NCI-H2227 (cell line): ENCODE measurements around the gene C2orf68.
A peak's percentile ranks its signal among the peaks of the same experiment; 100 is the strongest.
"Not testable (repeated sequence)": the region's sequence is repeated elsewhere in the genome, so short reads cannot be mapped to it uniquely, and the experiment has no call there.

Experiments used
- DNase-seq: peaks from one replicate; lab custom pipeline; 2025; ENCODE audit not compliant: unreplicated experiment; lab: John Stamatoyannopoulos, UW

C2orf68 gene, protein sequence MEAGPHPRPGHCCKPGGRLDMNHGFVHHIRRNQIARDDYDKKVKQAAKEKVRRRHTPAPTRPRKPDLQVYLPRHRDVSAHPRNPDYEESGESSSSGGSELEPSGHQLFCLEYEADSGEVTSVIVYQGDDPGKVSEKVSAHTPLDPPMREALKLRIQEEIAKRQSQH

DNA sequence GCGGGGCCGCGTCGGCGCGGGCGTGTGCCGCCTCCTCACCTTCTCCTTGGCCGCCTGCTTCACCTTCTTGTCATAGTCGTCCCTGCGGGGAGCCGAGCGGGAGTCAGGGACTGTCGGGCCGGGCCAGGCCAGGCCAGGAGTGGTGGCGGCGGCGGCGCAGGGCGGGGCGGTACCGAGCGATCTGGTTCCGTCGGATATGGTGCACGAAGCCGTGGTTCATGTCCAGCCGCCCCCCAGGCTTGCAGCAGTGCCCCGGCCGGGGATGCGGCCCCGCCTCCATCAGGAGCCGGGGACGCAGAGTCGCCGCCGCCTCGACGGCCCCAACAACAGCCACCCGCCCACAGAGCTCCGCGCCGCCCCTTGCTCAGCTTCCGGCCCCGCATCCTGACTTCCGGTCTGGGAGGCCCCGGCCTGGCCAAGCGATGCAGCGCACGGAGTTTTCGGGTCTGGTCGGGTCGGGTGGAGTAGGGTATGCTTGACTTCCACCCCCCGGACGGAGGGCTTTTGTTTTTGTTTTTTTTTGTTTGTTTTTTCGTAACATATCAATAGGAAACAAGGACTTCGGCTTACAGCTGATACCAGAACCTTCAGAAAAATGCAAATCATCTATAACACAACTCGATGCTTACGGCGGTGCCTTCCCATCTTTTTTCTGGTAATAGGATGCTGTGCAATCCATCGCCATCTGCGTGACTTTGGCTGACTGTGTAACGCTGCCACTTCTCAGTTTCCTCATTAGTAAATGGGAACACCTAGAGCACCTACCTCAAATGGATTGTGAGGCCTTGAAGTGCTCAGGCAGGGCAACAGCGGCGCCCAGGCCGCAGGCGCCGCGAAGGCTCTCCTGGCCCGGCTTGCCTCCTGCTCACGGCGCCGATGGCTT lies at the start of gene C2orf68:
Gene C2orf68 (minus strand): TSS at position 362 of the 883 bp plus-strand sequence. CDS start 82 bp downstream, at position 280.
- peak; percentile 94 for DNase-seq

DNA sequence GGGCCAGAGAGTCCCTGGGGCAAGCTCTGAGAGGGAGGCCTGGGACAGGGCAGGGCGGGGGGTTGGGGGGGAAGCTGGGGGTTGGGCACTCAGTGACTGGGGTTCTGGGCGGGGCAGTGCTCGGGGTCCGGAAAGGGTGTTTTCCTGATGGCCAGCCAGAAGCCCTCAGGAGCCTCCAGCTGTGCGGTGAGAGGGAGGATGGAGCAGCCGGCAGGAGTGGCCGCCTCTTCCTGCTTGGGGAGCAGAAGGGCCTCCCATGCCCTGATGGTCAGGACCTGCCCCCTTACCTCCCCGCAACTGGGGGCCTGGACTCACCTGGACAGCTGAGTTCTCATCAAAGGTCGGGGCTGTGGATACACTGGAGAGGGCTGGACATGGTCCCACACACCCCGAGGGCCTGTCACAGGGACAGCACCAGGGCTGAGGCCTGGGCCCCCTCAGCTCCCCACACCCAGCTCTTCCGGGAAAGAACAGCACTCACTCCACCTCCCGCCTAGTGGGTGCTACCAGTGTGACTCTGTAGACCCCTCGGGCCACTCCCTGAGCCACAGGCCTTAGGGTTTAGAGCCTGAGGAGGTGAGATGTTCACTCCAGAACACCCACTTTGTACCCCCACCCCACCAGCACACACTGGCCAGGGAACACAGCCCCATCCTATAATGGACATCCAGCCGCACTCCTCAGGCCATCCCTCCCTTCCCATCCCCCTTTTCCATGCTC lies 49.4 kb upstream of the C2orf68 start:
- no peak for DNase-seq

DNA sequence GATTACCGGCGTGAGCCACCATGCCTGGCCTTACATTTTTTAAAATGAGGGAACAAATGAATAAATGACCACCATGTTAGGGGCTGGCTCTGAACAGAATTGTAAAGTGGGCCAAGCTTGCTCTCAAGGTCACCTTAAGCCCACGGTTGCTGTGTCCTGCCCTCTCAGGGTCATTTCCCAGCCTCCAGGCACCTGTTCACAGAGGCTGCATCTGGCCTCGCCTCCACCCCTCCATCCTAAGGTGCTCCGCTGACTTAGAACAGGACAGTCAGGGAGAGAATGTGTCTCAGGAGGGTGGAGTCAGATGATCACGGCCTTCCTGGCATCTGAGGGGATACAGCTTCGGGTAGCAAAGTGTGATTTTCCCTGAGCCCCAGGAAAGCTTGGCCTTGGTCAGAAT lies 48.9 kb upstream of the C2orf68 start:
- no peak for DNase-seq

DNA sequence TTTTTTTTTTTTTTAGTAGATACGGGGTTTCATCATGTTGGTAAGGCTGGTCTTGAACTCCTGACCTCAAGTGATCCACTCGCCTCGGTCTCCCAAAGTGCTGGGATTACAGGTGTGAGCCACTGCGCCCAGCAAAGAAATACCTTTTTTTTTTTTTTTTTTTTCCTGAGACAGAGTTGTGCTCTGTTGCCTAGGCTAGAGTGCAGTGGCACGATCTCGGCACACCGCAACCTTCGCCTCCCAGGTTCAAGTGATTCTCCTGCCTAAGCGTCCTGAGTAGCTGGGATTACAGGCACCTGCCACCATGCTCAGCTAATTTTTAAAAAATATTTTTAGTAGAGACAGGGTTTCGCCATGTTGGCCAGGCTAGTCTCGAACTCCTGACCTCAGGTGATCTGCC lies 48.4 kb upstream of the C2orf68 start:
- DNase-seq, result not testable (repeated sequence)

DNA sequence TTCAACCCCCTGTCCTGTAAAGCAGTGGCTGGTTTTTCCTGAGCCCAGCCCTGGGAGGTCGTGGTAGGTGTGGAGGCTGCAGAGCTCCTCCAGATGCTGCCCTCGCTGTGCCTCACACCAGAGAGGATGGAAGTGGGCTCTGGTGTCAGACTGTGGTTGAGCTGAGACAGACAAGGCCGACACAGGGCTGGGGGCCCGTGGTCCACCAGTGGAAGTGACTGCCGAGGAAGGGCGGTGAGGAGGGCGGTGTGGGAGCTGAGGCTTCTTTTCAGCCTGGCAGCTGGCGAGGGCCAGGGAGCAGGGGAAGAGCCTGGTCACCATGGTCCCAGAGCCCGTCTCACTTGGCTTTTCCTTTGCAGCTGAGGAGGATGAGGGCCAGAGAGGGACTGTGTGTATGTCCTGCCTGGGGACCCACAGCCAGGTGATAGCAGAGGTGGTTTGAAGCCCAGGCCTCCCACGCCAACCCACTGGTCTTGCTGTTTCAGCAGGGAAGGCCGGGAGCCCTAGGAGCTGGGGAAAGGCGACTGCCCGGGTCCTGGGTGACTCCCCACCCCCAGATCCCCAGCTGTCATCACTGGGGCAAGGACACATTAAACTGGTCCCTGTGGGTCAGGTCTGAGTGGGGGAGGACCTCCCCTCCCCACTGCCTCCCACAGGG lies 47.6 kb upstream of the C2orf68 start:
- no peak for DNase-seq

DNA sequence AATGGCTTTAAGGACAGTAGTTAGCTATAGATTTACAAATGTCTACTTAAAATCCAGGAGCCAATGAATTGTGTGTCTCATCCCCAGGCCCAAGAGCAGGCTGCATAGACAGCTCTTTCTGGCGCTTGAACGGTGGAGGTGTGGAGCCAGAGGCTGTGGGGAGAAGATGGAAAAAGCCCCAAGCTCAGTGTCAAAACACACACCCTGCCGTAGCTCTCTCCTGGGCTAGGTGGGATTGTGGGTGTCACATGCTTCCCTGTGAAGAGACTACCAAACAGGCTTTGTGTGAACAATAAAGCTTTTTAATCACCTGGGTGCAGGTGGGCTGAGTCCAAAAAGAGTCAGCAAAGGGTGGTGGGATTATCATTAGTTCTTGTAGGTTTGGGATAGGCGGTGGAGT lies 45.5 kb upstream of the C2orf68 start:
- not testable (repeated sequence) for DNase-seq

DNA sequence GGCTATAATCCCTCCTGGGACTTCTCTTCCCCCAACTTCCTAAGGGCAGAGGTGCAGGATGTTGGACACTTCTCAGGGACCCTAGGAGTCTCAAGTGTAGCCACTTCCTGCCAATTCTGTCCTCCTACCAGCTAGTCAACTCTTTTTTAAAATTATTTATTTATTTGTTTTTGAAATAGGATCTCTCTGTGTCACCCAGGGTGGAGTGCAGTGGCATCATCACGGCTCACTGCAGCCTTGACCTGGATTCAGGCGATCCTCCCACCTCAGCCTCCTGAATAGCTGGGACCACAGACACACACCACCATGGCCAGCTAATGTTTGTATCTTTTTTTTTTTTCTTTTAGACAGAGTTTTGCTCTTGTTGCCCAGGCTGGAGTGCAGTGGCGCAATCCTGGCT lies 44.6 kb upstream of the C2orf68 start:
- no peak for DNase-seq

DNA sequence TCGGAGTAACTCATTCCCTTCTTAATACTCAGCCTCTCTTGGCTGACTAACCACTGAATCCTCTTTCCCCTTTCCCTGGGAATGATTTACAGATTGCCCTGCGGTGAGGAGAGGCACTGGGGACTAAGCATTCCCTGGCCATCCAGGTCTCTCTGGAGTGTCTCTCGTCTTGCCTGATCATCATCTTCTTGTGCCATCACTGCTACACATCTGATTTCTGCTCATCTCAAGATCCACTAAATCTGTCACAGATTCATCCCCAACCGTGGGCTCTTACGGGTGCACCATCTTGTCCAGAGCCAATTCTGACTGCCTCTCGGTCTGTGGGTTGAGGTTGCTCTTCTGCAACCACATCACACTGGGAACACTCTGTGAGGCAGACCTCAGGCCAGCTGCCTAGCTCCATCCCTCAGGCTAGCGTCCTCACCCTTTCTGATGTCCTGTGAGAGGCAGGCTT lies 44.1 kb upstream of the C2orf68 start:
- no peak for DNase-seq

DNA sequence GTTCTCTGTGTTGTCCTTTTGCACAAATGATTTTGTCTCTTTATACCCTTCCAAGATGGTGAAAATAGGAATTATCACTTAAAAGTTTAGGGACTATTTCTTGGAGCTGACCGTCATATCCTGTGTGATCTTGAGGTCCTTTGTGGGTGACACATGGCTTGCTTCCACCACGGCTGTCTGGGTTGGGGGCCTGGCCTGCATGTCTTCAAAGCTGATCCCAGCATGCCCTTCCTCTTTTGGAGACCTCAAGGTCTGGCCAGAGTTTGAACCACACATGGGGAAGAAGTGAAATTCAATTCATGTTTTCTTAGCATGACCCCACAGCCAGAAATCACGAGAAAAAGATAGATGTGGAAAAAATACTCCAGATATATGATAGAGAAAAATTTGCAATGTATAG lies 42.1 kb upstream of the C2orf68 start:
- DNase-seq, result no peak

DNA sequence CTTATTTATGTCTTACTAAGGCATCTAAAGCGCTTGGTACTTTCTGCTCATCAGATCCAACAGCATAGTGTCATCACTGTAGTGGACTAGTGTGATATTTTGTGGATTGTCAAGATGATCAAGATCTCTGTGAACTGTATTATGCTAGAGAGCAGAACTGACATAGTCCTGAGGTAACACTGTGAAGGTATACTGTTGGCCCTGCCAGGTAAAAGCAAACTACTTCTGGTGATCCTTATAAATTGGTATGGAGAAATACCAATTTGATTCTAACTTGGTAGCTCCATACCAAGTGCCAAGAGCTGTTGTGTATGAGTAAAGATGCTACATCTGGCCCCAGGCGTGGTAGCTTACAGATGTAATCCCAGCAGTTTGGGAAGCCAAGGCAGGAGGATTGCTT lies 40.2 kb upstream of the C2orf68 start:
- DNase-seq, result no peak

DNA sequence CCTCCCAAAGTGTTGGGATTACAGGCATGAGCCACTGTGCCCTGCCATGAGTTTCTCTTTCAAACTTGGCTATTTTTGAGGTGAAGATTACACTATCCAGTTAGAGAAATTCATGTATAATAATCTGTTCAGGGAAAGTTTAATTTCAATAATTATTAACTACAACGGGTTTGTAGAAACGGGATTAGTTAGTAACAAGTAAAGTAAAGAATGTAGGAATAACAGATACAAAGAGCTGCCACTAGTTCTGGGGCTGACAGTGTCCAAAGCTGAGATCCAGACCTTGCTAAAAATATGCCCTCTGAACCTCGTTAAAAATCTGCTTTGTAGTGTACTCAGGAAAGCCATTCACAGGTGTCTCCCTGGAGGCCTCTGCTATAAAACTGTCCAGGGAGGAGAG lies 39.2 kb upstream of the C2orf68 start:
- no peak for DNase-seq

DNA sequence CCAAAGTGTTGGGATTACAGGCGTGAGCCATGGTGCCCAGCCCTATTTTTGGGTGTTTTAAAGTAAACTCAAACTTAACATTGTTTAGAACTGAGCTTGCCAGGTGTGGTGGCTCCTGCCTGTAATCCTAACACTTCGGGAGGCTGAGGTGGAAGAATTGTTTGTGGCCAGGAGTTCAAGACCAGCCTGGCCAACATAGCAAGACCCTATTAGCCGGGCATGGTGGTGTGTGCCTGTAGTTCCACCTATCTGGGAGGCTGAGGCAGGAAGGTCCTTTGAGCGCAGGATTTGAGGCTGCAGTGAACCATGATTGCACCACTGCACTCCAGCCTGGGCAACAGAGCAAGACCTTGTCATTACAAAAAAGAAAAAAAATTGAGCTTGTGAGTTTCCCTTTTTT lies 38.6 kb upstream of the C2orf68 start:
- no peak for DNase-seq

DNA sequence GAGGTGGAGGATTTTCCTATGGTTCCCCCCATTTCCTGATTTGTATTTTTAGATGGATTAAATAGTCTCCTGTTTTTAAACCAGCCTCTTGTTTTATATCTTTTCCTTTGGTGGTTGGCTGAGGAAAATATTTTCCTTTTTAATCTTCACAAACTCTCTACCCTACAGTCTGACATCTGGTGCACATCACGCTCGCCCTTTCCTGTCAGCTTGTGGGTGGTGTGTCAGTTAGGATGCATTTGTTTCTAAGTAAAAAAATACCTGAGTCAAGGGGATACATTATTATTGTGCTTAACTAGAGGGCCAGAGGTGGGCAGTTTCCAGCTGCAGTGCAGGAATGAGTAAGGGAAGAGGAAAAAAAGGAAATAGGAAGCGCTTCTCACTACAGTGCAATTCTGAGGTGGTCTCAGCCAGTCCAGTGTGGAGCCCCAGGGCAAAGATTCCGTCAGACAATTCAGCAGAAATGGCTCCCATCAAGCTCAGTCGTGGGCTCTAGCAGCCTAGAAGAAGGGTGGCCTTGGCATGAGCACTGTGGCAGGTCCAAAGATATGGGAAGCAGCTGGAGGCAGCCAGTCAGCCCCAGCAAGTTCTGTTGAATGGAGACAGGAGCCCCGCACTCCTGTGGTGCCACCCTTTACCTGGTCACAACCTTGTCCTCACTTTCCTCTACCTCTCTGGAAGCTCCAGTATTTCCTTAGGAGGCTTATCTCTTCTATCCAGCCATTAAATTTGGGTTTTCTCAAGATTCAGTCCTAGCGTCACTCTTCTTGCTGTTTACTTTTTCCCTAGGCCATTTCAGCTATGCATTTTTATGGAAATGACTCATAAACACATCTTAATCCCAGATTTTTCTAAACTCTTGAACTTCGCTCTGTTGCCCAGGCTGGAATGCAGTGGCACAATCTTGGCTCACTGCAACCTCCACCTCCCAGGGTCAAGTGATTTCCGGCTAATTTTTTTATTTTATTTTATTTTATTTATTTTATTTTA lies 37.6 kb upstream of the C2orf68 start:
- DNase-seq, result no peak

DNA sequence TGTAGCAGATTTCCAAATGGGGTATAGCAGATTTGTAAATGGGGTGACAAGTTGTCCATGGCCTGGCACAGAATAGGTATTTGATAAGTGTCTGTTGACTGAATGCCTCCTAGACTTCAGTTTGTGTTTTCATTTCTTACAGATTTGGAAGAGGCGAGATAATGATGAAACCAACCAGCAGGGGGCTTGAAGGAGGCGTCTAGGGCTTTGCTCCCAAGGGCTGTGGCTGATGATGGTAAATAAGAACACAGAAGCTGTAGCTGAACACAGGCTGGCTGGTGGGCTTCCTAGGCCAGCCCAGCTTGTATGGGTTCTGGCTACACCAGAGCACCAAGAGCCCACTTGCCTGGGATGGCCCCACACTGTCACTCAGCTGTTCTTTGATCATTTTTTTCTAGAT lies 36.8 kb upstream of the C2orf68 start:
- DNase-seq, result peak; percentile 19

DNA sequence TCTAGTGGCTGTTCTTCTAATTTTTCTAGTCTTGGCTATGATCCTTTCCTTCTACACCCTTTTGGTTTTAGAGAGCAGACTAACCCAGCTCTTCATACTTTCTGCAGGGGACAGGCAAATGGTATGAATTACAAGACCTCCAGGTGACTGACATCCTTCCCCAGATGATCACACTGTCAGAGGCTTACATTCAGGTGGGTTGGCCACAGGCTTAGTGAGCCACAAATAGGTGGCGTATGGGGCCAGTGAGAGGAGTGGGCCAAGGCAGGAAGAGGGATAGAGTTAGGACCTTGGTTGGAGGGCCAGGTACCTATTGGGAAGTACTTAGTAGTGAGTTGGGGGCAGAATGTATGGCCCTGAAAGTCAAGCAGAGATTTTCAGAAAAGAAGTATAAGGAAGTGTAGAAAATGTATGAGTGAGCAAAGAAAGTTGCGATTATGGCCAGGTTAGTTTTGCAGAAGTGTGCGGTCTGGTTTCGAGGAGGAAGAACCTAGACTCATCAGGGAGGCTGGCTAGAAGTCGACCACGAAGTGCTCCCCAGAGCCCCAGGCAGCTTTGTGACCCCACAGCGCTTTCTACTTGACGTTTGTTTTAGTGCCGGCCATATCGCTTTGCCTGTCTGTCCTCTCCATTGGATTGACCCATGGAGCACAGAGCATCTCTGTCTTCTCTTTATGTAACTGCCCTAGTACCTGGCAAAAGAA lies 36.1 kb upstream of the C2orf68 start:
- DNase-seq, result no peak

DNA sequence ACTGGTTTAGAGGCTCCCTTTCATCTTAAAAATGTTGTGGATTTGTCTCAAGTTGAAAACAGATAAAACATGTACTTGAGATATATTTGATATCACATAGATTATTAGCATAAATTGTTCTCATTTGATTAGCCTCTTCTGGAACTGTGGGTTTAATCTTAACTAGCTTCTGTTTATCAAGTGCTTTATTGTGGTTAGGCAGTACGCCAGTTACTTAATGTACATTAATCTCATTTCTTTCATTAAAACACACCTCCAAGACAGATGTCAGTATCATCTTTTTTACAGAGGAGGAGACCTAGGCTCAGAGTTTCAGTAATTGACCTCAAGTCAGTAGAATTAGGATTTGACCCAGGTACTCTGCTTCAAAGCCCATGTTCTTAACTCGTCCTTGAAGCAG lies 34.3 kb upstream of the C2orf68 start:
- no peak for DNase-seq

DNA sequence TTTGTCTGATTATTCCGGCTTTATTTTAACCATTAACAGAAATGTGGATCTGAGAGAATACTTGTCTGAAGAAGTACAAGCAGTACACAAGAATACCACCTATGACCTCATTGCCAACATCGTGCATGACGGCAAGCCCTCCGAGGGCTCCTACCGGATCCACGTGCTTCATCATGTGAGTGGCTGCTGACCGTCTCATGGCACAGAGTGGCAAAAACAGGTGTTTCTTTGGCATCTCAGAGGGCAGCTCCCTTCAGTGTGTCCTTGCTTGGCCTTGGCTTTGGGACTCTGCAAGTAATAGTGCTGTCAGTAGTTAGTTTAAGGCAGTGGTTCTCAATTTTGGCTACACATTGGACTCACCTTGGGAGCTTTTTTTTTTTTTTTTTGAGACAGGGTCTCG lies 33.0 kb upstream of the C2orf68 start:
- no peak for DNase-seq

DNA sequence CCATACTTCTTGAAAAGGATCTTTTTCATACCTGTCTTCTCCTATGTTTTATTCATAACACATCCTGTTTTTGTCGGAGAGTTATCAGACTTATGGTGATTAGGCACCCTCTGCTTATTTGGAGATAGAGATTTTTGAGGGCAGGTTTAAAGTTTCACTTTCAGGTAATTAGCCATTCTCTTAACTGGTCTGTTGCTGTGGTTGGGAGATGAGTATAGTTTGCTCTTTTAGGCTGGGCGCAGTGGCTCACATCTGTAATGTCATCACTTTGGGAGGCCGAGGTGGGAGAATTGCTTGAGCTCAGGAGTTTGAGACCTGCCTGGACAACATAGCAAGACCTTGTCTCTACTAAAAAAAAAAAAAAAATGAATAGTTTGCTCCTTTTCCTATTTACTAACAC lies 30.9 kb upstream of the C2orf68 start:
- DNase-seq, result no peak

DNA sequence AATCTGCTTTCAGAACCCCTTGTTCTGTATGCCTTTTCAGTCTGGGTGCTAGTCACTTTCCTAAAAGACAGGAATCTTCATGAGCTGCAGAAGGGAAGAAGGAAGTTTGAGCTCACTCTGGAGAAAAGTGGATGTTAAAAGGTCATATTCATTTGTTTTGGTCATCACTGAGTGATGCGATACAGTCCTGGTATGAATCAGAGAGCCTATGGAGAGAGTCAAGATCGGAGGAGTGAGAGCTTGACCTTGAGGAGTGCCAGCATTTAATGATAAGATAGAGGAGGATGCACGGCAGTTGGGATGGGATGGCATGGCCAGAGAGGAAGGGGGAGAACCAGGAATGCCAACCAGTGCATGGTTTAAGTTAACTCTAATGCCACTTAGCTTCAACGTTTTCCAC lies 23.8 kb upstream of the C2orf68 start:
- DNase-seq, result no peak

DNA sequence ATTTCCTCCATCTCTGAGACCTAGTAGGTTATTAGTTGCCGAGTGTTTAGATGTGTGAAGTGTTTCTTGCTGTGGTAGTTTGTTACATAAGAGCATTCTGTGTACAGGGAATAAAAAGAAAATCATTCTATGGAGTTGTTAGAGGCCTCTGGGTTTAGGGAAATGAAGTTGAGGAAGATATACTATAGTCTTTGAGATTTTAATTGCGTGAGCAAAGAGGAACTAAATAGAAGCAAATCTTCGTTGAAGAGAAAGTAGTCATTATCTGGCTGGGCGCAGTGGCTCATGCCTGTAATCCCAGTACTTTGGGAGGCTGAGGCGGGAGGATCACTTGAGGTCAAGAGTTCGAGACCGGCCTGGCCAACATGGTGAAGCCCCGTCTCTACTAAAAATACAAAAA lies 23.1 kb upstream of the C2orf68 start:
- DNase-seq, result no peak
